Measurements from ENCODE around the gene TTC1.

The TTC1 gene

DNA sequence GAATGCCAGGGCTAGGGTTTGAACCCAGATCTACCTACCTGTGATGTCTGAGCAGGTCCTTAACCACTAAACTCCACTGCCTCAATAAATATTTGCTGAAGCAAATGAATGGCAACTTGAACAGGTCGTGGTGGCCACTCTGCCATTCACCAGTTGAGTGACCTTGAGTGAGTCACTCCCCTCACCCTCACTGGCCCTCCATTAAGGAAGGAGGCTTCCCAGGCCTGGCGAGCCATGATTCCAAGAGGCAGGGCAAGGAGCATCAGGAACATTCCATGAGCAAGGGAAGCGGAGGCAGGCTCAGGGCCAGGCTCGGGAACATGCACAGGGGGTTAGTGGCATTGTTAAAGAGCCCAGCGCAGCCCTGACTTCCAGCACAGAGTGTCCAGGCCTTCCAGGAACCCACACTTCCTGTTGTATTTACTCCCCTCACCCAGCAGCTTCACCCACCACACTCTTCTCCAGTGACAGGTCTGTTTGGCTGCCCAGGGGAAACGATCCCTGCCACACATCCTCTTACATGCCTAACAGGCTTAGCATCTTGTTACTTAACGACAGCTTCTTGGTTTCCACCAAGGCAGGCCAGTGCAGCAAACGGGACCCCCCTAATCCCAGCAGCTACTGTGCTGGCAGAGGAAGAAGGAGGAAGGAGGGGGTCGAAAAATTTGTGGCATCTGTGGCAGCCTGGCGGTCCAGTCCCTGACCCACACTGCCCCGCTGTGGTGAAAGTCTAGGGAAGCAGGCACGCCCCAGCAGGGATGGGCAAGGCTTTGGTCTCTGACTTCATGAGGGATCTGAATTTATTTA, 43.7 kb upstream of the TTC1 start:
- TF ChIP-seq SIN3A (IDR thresholded peaks at IDR 0.05; ENCODE audit: borderline replicate concordance, insufficient read depth, low read length), result no peak
- peak; percentile 21 for TF ChIP-seq FOXP2 (optimal IDR thresholded peaks at IDR 0.05; ENCODE audit: borderline replicate concordance, extremely low read depth, extremely low read length, insufficient read depth)

- TF ChIP-seq REST (IDR thresholded peaks at IDR 0.05; ENCODE audit: insufficient read depth in 1 of 2, low read depth in 2 of 2, low read length in 2 of 2), result no peak
- no peak for TF ChIP-seq SIN3A (IDR thresholded peaks at IDR 0.05; ENCODE audit: borderline replicate concordance, insufficient read depth, low read length)
- TF ChIP-seq POLR2AphosphoS5 (IDR thresholded peaks at IDR 0.05; ENCODE audit: low read depth, low read length), result no peak
- TF ChIP-seq TAF1 (IDR thresholded peaks at IDR 0.05; ENCODE audit: borderline replicate concordance, insufficient read depth, low read length), result no peak
- TF ChIP-seq FOXP2 (optimal IDR thresholded peaks at IDR 0.05; ENCODE audit: borderline replicate concordance, extremely low read depth, extremely low read length, insufficient read depth), result no peak
Observed at GRCh38 chr5:159969966-159970365, 39.0 kb upstream of the TTC1 start.

- TF ChIP-seq FOXP2 (optimal IDR thresholded peaks at IDR 0.05; ENCODE audit: borderline replicate concordance, extremely low read depth, extremely low read length, insufficient read depth), result no peak
Observed at GRCh38 chr5:159971038-159971437, 37.9 kb upstream of the TTC1 start.

DNA sequence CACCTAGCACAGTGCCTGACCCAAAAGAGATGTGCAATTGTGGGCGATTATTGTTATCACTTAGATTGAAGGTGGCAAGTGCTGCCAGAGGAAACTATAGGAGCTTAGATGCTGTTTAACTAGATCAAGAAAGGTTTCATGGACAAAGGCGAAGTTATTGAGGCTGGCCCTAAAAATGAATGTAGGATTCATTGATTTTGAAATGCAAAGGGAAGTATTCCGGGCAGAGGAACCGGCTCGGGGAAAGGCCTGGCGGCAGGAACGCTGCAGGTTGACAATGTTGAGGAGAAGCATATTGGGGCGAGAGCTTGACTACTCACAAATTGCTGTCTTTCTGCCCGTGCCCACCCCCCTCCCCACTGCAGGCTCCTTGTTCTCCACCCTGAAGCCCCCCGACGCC, 37.4 kb upstream of the TTC1 start:
- no peak for TF ChIP-seq REST (IDR thresholded peaks at IDR 0.05; ENCODE audit: insufficient read depth in 1 of 2, low read depth in 2 of 2, low read length in 2 of 2)

DNA sequence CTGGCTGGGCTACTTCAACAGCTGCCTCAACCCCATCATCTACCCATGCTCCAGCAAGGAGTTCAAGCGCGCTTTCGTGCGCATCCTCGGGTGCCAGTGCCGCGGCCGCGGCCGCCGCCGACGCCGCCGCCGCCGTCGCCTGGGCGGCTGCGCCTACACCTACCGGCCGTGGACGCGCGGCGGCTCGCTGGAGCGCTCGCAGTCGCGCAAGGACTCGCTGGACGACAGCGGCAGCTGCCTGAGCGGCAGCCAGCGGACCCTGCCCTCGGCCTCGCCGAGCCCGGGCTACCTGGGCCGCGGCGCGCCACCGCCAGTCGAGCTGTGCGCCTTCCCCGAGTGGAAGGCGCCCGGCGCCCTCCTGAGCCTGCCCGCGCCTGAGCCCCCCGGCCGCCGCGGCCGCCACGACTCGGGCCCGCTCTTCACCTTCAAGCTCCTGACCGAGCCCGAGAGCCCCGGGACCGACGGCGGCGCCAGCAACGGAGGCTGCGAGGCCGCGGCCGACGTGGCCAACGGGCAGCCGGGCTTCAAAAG, 36.9 kb upstream of the TTC1 start:
- TF ChIP-seq FOXP2 (optimal IDR thresholded peaks at IDR 0.05; ENCODE audit: borderline replicate concordance, extremely low read depth, extremely low read length, insufficient read depth) (no peak), TAF1 (IDR thresholded peaks at IDR 0.05; ENCODE audit: borderline replicate concordance, insufficient read depth, low read length) (no peak), REST (IDR thresholded peaks at IDR 0.05; ENCODE audit: insufficient read depth in 1 of 2, low read depth in 2 of 2, low read length in 2 of 2) (no peak), SIN3A (IDR thresholded peaks at IDR 0.05; ENCODE audit: borderline replicate concordance, insufficient read depth, low read length) (no peak), POLR2AphosphoS5 (IDR thresholded peaks at IDR 0.05; ENCODE audit: low read depth, low read length) (no peak)

- TF ChIP-seq POLR2AphosphoS5 (IDR thresholded peaks at IDR 0.05; ENCODE audit: low read depth, low read length) (no peak), FOXP2 (optimal IDR thresholded peaks at IDR 0.05; ENCODE audit: borderline replicate concordance, extremely low read depth, extremely low read length, insufficient read depth) (no peak), SIN3A (IDR thresholded peaks at IDR 0.05; ENCODE audit: borderline replicate concordance, insufficient read depth, low read length) (no peak), TAF1 (IDR thresholded peaks at IDR 0.05; ENCODE audit: borderline replicate concordance, insufficient read depth, low read length) (no peak), REST (IDR thresholded peaks at IDR 0.05; ENCODE audit: insufficient read depth in 1 of 2, low read depth in 2 of 2, low read length in 2 of 2) (no peak)
Observed at GRCh38 chr5:159972538-159973362, 36.2 kb upstream of the TTC1 start.
